Activated CD4-positive, CD25-positive, alpha-beta regulatory T cell treated with anti-CD3 and anti-CD28 coated beads, Interleukin-2, amount 50 U/mL, for 72 hours (primary cell): ENCODE measurements around the gene ARPC1B.
"Not testable (repeated sequence)": the region's sequence is repeated elsewhere in the genome, so short reads cannot be mapped to it uniquely, and the experiment has no call there.

Source experiments
- DNase-seq: peaks from one replicate; pipeline ENCODE4 v3.0.0; 2021

The ARPC1B gene

DNA sequence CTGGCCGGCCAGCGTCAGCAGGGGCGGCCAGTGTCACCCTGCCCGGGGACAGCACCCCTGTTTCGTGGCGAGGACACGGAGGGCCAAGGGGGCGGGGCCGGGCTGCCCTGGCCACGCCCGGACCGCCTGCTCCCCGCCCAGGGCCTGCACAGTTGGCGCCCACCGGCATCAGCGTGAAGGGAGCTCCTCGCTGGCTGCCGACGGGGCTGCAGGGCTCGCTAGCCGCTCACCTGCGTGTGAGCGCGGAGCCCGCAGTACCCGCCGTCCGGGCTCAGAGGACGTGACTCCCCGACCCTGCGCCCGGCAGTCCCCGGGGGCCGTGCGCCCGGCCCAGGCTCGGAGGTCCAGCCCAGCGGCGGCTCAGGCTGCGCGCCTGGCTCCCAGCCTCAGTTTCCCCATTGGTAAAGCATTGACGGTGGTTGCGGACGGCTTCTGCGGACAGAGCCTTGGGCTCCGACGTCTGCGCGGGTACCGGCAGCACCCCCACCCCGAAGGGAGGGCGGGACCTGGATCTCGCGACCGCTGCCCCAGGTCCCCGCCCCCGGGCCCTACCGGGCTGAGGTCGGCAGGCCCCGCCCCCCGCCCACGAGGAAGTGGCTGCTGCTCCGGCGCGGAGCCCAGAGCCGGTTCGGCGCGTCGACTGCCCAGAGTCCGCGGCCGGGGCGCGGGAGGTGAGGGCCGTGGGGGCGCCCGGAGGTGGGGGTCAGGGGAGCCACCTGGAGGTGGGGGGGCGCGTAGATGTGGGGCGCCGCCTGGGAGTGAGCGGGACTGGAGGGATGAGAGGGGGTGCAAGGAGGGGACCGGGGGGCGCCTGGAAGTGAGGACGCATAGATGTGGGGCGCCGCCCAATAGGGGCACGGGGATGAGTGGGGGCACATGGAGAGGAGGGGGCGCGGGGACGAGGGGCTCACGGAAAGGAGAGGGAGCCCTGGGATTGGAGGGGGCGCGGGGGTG, at the start of gene ARPC1B:
ARPC1B (plus strand) TSS at position 620 of the 954 bp plus-strand sequence. CDS start 10,985 bp downstream, outside the sequence.
- DNase-seq, result peak; percentile 81

DNA sequence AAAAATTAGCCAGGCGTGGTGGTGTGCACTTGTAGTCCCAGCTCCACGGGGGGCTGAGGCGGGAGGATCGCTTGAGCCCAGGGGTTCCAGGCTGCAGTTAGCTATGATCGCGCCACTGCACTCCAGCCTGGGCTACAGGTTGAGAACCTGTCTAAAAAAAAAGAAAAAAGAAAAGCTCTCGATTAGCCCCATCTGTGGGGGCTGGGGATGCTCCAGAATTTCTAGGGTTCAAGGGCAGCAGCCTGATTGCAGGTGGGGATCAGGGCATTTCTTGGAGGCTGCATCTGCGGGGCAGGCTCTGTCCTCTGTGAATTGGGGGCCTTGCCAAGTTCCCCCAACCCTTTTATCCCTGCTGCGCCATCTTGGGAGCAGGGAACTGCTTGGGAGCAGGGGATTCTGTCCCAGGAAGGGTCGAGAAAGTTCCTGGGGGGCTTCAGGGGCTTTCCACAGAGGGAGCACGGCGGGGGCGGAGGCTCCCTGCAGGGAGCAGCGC, 49.5 kb upstream of the ARPC1B start:
- DNase-seq, result no peak

DNA sequence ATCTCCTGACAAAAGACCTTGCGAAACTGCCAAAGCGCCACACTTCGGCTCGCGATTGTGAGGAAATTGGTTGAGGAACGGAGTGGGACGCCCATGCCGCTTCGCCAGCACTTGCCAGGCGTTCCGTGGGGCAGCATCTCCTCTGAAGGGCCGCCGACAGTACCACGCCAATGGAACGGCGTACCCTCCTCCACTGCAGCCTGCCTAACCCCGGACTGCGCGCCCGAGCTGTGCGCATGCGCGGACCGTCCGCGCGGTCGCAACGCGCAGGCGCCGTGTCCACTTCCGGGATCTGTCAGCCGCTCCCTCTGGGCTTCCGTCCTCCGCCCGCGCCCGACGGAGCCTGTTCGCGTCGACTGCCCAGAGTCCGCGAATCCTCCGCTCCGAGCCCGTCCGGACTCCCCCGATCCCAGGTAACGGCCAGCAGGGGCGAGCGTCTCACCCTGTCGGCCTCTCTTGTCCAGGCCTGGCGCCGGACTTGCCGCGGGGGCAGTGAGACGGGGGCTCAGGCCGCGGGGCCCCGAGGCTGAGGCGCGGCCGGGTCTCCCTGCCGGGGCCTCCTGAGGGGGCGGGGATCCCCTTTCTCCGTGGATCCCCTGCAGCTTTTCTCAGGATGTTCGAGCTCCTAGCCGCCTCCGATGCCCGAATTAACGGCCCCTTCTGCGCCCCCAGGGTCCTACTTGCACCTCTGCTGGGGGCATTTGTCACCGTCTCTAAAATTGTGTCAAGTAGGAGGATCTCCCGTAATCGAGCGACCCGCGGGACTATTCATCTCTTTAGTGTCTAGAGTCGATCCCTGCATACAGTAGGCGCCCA, 48.7 kb upstream of the ARPC1B start, which contains the start of gene ARPC1A:
ARPC1A (plus strand) TSS at position 307 of the 816 bp plus-strand sequence. CDS start 7,456 bp downstream, outside the sequence.
- peak; percentile 95 for DNase-seq

DNA sequence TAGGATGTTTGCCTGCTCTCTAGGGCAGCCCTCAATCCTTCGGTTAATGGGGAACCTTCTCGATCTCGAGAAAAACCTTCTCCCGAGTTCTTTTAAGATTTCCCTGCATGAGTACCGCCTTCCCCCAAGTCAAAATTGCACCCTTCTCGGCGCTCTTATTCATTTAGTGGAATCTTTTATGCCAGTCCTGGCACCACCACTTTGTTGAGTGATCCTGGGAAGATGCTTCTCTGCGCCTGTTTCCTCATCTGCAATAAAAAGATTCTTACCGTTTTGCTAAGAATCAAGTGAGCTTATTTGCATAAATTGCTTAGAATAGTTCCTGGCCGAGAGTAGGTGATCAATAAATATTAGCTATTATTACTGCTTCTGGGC, 48.1 kb upstream of the ARPC1B start:
- DNase-seq, result no peak

DNA sequence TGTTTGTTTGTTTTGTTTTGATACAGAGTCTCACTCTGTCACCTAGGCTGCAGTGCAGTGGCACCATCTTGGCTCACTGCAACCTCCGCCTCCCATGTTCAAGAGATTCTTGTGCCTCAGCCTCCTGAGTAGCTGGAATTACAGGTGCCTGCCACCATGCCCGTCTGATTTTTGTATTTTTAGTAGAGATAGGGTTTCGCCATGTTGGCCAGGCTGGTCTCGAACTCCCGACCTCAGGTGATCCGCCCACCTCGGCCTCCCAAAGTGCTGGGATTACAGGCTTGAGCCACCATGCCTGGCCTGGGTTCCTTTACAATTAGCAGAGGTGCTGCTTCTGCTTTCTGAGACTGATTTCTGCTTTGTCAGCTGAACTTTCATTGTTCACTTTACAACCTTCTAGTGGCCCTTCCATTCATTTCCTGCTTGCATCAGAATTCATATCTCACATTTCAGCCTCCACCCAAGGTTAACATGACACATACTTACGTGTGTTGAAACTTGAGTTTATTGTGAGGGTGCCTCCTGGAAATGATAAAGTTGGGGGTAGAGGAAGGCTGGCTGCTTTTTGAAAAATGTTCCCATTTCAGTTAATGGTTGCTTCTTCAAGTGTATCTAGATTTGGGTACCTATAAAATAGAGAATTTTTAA, 44.1 kb upstream of the ARPC1B start:
- DNase-seq, result not testable (repeated sequence)

DNA sequence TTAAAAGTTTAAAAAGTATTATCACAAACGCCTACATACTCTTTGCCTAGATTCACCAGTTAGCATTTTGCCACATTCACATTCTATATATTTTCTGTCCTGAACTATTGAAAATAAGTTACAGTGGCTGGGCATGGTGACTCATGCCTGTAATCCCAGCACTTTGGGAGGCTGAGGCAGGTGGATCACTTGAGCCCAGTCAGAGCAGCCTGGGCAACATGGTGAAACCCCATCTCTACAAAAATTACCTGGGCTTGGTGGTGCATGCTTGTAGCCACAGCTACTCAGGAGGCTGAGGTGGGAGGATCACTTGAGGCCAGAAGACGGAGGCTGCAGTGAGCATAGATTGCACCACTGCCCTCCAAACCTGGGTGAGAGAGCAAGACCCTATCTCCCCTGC, 43.5 kb upstream of the ARPC1B start:
- no peak for DNase-seq

DNA sequence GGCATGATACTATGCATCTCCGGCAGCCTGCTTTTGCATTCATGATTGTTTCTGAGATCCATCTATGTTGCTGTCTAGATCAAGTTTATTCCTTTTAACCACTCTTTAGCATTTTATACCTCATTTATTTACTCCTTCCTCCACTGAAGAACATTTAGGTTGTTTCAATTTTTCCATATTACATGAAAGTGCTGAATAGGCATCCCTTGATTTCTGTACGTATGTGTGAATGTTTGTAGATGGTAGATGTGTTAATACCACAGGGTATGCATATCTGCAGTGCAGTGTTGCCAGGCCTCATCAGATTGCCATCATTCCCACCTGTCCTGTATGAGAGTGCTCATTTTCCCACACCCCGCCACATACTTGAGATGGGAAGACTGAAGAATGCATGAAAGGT, 34.9 kb upstream of the ARPC1B start:
- DNase-seq, result no peak

DNA sequence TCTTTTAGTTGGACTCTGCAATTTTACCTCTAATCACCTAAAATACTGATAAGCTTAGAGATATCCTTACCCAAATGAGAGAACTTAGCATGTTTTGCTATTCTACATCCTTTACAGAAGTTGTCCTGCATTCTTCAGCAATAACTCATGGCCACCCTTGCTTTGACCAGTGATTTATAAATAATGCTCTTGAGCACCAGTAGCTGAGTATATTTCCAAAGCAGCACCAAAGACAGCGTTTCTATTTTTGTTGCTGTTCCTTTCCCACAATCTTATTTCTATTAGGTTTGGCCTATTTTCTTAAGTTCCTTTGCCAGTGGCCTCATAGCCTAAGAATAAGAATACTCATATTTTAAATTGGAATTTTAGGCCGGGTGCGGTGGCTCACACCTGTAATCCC, 33.9 kb upstream of the ARPC1B start:
- no peak for DNase-seq

DNA sequence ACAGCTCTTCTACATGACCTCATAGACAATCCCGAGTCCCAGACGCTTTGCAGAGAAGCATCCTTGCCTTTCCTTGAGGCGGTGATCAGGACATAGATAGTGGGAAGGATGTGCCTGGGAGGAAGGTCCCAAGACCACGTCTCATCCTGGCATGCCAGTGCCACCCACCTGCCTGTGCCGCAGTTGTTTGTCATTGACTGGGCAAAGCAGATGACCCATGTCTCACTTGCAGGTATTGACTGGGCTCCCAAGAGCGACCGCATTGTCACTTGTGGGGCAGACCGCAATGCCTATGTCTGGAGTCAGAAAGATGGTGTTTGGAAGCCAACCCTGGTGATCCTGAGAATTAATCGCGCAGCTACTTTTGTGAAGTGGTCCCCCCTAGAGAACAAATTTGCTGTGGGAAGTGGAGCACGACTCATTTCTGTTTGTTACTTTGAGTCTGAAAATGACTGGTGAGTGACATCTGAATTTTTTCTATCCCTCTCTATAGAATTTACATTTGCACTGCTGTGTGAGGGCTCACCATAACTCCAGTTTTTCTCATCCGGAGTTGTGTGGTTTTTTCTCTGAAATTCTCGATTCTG, 30.4 kb upstream of the ARPC1B start:
- no peak for DNase-seq

DNA sequence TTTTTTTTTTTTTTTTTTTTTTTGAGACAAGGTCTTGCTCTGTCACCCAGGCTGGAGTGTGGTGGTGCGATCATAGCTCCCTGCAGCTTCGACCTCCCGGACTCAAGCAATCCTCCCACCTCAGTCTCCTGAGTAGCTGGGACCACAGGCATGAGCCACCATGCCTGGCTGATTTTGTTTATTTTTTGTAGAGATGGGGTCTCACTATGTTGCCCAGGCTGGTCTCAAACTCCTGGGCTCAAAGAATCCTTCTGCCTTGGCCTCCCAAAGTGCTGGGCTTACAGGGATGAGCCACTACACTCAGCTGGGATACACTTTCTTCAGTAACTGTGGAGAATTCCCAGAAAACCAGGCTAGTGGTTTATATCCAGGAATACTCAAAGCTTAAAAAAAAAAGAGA, 23.9 kb upstream of the ARPC1B start:
- not testable (repeated sequence) for DNase-seq

DNA sequence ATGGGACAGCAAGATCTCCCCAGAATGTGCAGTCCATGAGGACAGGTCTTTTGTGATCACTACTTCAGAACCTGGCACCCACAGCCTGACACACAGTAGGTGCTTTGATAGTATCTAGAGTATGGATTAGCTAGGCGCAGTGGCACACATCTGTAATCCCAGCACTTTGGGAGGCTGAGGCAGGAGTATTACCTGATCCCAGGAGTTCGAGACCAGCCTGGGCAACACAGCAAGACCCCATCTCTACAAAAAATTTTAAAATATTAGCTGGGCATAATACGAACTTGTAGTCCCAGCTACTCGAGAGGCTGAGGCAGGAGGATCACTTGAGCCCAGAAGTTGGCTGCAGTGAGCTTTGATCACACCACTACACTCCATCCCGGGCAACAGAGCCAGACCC, 22.3 kb upstream of the ARPC1B start:
- DNase-seq, result no peak

DNA sequence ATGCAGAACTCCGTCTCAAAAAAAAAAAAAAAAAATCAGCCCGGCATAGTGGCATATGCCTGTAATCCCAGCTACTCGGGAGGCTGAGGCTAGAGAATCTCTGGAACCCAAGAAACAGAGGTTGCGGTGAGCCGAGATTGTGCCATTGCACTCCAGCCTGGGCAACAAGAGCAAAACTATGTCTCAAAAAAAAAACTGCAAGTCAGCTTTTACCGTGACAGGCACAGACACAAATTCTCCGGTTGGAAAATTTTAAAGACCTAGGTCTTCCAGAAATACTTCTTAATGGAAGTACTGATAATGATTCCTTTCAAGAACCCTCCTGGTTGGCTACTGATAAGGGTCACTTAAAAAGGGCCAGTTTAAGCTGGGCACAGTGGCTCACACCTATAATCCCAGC, 19.4 kb upstream of the ARPC1B start:
- DNase-seq, result no peak

DNA sequence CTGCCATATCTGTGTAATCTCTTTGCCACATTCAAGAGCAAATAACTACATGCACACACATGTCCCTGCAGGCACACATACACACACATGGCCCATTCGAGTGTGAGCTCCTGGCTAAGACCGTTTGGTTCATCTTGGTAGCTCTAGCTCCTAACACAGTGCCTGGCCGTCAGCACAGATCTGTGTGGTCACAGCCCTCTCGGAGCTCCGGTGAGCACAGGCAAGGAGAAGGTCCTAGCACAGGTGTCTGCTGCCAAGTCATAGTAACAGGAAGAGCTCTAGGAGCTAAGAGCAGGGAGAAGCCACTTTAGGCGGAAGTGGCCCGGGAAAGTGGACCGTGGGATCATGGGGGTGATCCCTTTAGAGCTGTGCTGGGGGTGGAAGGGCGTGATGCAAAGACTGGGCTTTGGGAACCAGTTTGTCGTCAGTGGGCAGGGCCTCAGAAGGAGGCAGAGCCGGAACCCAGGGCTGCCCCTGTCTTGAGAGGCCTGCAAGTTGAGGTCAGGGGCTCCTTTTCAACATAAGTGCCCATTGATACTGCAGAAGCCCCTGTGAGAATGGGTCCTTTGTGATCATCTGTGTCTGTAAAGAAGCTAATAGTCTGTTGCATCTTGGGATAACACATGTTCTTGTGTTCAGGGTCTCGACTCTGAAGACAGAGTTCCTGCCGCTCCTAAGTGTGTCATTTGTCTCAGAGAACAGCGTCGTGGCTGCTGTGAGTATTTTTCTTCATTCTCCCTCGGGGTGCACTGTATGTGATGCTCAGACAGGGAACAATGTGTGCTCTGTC, 16.6 kb upstream of the ARPC1B start:
- DNase-seq, result no peak

DNA sequence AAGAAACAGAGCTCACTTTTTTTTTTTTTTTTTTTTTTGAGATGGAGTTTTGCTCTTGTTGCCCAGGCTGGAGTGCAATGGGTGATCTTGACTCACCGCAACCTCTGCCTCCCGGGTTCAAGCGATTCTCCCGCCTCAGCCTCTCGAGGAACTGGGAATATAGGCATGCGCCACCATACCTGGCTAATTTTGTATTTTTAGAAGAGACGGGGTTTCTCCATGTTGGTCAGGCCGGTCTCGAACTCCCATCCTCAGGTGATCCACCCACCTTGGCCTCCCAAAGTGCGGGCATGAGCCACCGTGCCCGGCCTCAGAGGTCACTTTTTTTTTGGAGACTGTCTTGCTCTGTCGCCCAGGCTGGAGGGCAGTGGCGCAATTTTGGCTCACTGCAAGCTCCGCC, 16.0 kb upstream of the ARPC1B start:
- DNase-seq, result not testable (repeated sequence)

DNA sequence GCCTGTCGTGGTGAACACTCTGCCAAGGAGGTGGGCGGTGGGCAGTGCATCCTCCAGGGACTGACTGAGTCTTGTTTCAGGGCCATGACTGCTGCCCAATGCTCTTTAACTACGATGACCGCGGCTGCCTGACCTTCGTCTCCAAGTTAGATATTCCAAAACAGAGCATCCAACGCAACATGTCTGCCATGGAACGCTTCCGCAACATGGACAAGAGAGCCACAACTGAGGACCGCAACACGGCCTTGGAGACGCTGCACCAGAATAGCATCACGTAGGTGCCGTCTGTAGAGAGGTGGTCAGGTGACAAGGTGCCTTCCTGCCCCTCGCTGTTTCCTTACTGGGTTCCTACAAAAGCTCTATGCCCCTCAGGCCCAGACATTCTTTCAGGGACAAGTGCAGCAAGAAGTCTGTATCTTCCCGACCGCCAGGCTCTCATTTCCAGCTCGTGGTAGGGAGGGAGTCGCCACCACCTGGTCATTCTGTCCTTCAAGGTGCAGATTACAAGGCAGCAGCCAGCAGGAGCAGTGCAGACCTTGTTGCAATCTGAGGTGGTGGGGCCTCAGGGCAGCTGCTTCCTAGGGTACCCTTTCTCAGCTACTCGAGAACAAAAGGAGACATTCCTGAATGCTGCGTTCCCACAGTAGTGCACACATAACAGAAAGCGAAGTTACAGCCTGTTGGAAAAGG, 14.9 kb upstream of the ARPC1B start:
- DNase-seq, result no peak

DNA sequence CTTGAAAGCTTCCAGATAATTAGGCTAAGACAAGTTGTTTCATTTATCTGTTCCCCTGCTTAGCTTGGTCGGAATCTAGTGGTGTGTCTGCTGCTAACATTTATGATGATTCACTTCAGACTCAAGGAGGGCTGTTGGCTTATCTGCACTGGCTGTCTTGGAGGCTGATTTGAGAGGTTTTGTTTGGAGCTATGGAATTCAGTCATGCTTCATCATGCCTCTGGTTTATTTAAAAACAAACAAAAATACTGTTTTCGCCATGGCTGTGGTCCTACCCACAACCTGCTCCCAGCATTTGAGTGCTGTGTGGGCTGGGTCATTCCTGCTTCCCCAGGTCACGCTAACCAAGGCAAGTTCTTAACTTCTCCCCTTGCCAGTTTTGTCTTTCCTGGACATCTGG, 11.7 kb upstream of the ARPC1B start:
- DNase-seq, result no peak

DNA sequence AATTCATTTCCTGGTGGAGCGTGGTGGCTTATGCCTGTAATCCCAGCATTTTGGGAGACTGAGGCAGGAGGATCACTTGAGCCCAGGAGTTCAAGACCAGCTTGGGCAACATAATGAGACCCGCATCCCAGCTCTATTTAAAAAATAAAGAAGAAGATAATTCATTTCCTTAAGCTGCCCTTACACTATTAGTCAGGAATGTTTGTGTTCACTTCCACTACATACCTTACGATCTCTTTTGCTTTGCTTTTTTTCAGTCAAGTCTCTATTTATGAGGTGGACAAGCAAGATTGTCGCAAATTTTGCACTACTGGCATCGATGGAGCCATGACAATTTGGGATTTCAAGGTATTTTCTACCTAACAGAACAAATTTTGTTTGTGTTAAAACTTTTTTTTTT, 11.2 kb upstream of the ARPC1B start:
- DNase-seq, result no peak

DNA sequence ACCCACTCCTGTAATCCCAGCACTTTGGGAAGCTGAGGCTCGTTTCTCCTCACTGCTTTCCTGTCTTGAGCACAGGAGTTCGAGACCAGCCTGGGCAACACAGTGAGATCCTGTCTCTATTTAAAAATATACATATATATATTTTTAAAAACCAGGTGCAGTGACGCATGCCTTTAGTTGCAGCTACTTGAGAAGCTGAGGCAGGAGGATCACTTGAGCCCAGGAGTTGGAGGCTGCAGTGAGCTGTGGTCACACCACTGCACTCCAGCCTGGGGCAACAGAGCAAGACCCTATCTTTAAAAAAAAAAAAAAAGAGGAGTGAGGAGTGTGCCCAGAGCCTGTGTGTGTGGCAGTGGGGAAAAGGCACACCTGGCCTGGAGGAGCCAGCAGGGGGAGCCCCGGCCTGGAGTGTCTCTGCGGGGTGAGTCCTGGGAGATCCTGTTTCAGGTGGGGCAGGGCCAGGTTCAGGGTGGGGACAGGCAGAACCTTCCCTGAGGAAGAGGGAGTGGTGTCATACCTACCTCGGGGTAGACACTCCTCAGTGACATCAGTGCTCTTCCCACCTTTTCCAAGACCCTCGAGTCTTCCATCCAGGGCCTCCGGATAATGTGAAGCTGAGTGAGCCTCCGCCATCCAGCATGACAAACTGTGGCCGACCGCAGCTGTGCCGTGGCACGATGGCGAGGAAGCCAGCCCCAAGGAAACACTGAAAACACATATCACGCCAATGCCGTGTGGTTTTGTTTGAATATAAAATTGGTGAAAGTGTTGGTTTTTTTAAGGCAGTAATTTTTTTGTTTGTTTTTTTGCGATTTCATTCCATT, 9.0 kb upstream of the ARPC1B start:
- DNase-seq, result no peak

DNA sequence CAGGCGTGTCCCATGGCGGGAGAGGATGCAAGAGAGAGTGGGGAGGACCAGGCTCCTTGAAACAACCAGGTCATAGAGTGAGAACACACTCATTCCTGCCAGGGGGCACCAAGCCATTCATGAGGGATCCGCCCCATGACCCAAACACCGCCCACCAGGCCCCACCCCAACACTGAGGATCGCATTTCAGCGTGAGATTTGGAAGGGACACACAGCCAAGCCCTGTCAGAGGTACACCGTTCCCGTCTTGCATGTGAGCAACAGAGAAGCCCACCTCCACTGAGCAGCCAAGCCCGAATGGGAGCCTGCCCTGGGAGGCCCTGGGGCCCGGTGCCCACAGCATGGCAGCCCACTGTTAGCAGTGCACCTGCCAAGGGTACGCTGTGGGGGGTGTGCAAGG, 7.9 kb upstream of the ARPC1B start:
- no peak for DNase-seq

DNA sequence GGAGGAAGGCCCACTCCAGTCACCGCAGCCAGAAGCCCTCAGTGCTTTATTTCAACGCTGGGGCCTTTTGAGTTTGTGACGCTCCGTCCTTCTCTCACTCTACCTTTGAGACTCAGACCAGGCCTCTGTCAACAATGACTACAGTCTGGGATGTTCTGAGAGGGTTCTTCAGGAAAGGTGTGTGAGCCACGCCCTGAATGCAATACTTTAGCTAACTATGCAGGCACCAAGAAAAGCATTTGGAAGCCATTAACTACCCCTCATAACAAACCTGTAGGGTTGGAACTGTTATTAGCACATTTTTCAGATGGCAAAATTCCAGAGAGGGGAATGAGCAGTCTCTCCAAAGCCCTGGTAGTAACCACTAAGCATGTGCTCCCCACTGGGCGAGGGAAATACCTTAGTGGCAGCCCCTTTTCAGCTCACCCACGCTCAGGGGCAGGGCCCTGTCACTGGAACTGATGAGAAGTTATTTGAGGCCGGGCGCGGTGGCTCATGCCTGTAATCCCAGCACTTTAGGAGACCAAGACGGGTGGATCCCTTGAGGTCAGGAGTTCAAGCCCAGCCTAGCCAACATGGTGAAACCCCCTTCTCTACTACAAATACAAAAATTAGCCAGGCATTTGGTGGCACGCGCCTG, 5.7 kb upstream of the ARPC1B start:
- no peak for DNase-seq
